Common myeloid progenitor, CD34-positive (primary cell): ENCODE measurements around the gene CRIM1.

ENCODE experiments used
- CTCF ChIA-PET: fragments of 350-600 bp; sonication (Branson Sonifier 250); formaldehyde crosslinking; loops from one replicate; lab custom pipeline; 2021; ENCODE audit warnings: antibody characterized with exemption; lab: Charles Lee
- POLR2A ChIA-PET: fragments of 350-600 bp; sonication (Branson Sonifier 250); formaldehyde crosslinking; loops from one replicate; lab custom pipeline; 2021; ENCODE audit warnings: antibody characterized with exemption; lab: Charles Lee
- DNase-seq, 3 donors: peaks; one replicate each; pipeline versions ENCODE4 v3.0.0 to v3.0.0-alpha.2; 2013
- H3K27ac ChIP-seq, 2 experiments: 1 replicate in 1 of 2; 2 replicates in 1 of 2; pipeline ENCODE4 v1.7.0; 2013; ENCODE audit warnings: inconsistent platforms in 2 of 2, low read length in 2 of 2, mild to moderate bottlenecking in 2 of 2, low read depth in 1 of 2, moderate library complexity in 1 of 2; ENCODE audit not compliant: severe bottlenecking in 2 of 2, insufficient read depth in 1 of 2, poor library complexity in 1 of 2
- H3K27me3 ChIP-seq, 5 experiments: replicated peaks in 2 of 5; 1 replicate in 3 of 5; 2 replicates in 2 of 5; pipeline versions ENCODE4 v1.6.1 to v1.7.0; 2013; ENCODE audit warnings: low read length in 4 of 5, mild to moderate bottlenecking in 2 of 5, moderate library complexity in 2 of 5, inconsistent platforms in 1 of 5; ENCODE audit not compliant: insufficient read depth in 5 of 5, control insufficient read depth in 4 of 5
- H3K36me3 ChIP-seq, 4 experiments: 1 replicate in 2 of 4; 2 replicates in 2 of 4; pipeline versions ENCODE4 v1.6.1 to v1.7.0; 2013; ENCODE audit warnings: low read length in 3 of 4, control low read depth in 1 of 4, mild to moderate bottlenecking in 1 of 4; ENCODE audit not compliant: control insufficient read depth in 4 of 4, insufficient read depth in 4 of 4
- H3K4me1 ChIP-seq, 4 experiments: 1 replicate in 3 of 4; 2 replicates in 1 of 4; pipeline versions ENCODE4 v1.6.1 to v1.7.1; 2013; ENCODE audit warnings: low read length in 3 of 4, mild to moderate bottlenecking in 3 of 4, control low read depth in 1 of 4, inconsistent platforms in 1 of 4, moderate library complexity in 1 of 4; ENCODE audit not compliant: control insufficient read depth in 4 of 4, insufficient read depth in 4 of 4; ENCODE audit errors: control extremely low read depth in 1 of 4
- H3K4me3 ChIP-seq, 7 experiments: 1 replicate in 4 of 7; 2 replicates in 3 of 7; pipeline versions ENCODE4 v1.5.1 to v1.7.0; 2013; ENCODE audit warnings: mild to moderate bottlenecking in 7 of 7, low read length in 6 of 7, moderate library complexity in 6 of 7, inconsistent platforms in 2 of 7, low read depth in 2 of 7, control low read depth in 1 of 7; ENCODE audit not compliant: insufficient read depth in 4 of 7, control insufficient read depth in 1 of 7; ENCODE audit errors: extremely low read depth in 1 of 7
- H3K9me3 ChIP-seq, 5 experiments: 1 replicate in 4 of 5; 2 replicates in 1 of 5; pipeline versions ENCODE4 v1.6.1 to v1.7.1; 2013; ENCODE audit warnings: low read length in 4 of 5, mild to moderate bottlenecking in 2 of 5, inconsistent platforms in 1 of 5, low read depth in 1 of 5, moderate library complexity in 1 of 5; ENCODE audit not compliant: control insufficient read depth in 4 of 5, insufficient read depth in 2 of 5; ENCODE audit errors: control extremely low read depth in 1 of 5
- WGBS: methylation state at CpG from one replicate; pipeline ENCODE4 v1.1.5; 2013; ENCODE audit not compliant: insufficient coverage; 5-methylcytosine and 5-hydroxymethylcytosine counted together

CRIM1 gene

DNA sequence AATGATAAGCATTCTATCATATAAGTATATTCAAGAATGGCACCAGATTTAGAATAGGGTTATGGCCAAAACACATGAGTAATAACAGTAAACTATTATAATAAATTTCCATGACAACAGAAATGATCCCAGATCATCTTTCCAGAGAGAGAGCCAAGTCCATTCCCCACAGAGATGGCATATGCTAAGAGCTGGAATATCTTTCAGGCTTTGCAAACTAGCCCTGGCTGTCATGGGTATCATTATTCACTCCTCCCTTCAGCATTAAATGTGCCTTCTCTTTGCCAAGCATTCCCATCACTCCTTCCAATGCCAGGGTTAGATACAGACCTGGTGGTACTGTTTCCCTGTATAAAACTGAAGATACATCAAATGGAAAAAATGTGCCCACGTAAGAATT is 231.5 kb downstream of the CRIM1 start:
- CTCF ChIA-PET = interaction anchor here (1.5 kb wide), 1 partner anchor 44 kb away, joined by 3 read pairs; no protein-coding TSS in a partner anchor
- Histone ChIP-seq H3K36me3 (peaks cover 6 to 76% (median 42%) of the 10 kb centered on the region in 4 experiments), H3K9me3 (no peaks in the 10 kb centered on the region), H3K27me3 (no peaks in the 10 kb centered on the region), H3K27ac (no peak overlapping the region), H3K4me1 (no peaks in the 10 kb centered on the region), H3K4me3 (no peak overlapping the region)
- no CpG with 5 or more reads among the region's 1 CpG for WGBS
- POLR2A ChIA-PET = no interaction called here
- DNase-seq = no peak

GRCh38 chr2:36587556-36587955 is 232.0 kb downstream of the CRIM1 start:
- Histone ChIP-seq H3K9me3 (no peaks in the 10 kb centered on the region), H3K4me3 (no peak overlapping the region), H3K4me1 (no peaks in the 10 kb centered on the region), H3K27me3 (no peaks in the 10 kb centered on the region), H3K27ac (no peak overlapping the region), H3K36me3 (peaks cover 6 to 72% (median 40%) of the 10 kb centered on the region in 4 experiments)
- CTCF ChIA-PET = interaction anchor here (1.5 kb wide), 1 partner anchor 45 kb away, joined by 3 read pairs; no protein-coding TSS in a partner anchor
- no peak for DNase-seq
- POLR2A ChIA-PET = no interaction called here
- no CpG with 5 or more reads among the region's 3 CpGs for WGBS

DNA sequence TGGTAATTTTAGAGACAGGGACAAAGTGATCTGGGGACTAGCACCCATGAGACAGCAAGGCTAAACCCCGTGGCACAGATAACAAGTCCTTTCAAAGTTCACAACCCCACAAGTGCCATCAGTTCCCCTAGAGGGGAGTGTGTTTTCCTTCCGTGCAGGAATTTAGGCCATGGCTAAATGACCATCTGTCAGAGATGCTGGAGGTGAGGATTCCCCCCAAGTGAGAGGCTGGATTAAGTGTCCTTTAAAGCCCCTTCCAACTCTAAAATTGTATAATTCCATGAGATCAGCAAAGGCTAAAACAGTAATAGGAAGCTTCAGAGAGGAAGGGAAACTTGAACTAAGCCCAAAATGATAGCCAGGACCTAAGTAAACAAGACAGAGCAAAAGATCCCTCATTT is 233.7 kb downstream of the CRIM1 start:
- Histone ChIP-seq H3K4me1 (no peaks in the 10 kb centered on the region), H3K4me3 (no peak overlapping the region), H3K27me3 (no peaks in the 10 kb centered on the region), H3K9me3 (no peaks in the 10 kb centered on the region), H3K27ac (no peak overlapping the region), H3K36me3 (peaks cover 3 to 55% (median 26%) of the 10 kb centered on the region in 4 experiments)
- ChIA-PET POLR2A (no interaction called here), CTCF (interaction anchor here (1.2 kb wide), 1 partner anchor 10 kb away, joined by 3 read pairs; no protein-coding TSS in a partner anchor)
- no peak for DNase-seq
- 100% methylated on average over 1 of the region's 2 CpGs for WGBS

- ChIA-PET CTCF (interaction anchor here (1.4 kb wide), 1 partner anchor 11 kb away, joined by 3 read pairs; no protein-coding TSS in a partner anchor), POLR2A (interaction anchor here (0.6 kb wide), 1 partner anchor 185 kb away, joined by 3 read pairs; no protein-coding TSS in a partner anchor)
- 93% methylated on average over 4 of the region's 6 CpGs for WGBS
- H3K27me3 ChIP-seq = no peaks in the 10 kb centered on the region
- H3K9me3 ChIP-seq = peaks cover 0 to 3% (median 0%) of the 10 kb centered on the region in 5 experiments
- no peak for DNase-seq
- H3K36me3 ChIP-seq = peaks cover 0 to 20% (median 6%) of the 10 kb centered on the region in 4 experiments
- H3K4me1 ChIP-seq = peaks cover 7 to 19% (median 15%) of the 10 kb centered on the region in 4 experiments
- no peak overlapping the region for H3K4me3 ChIP-seq
- H3K27ac ChIP-seq = no peak overlapping the region
Observed at GRCh38 chr2:36594849-36595248, 239.3 kb downstream of the CRIM1 start.

- Histone ChIP-seq H3K9me3 (peaks cover 0 to 3% (median 0%) of the 10 kb centered on the region in 5 experiments), H3K27me3 (no peaks in the 10 kb centered on the region), H3K27ac (no peak overlapping the region), H3K4me3 (peak overlapping the region in 4 of 7 experiments; percentile 3 to 87 (median 44)), H3K4me1 (peaks cover 7 to 19% (median 15%) of the 10 kb centered on the region in 4 experiments), H3K36me3 (peaks cover 0 to 11% (median 1%) of the 10 kb centered on the region in 4 experiments)
- ChIA-PET POLR2A (no interaction called here), CTCF (no interaction called here)
- WGBS = over 99% methylated on average over 12 of the region's 12 CpGs
- no peak for DNase-seq
Observed at GRCh38 chr2:36596397-36596796, 240.8 kb downstream of the CRIM1 start.

DNA sequence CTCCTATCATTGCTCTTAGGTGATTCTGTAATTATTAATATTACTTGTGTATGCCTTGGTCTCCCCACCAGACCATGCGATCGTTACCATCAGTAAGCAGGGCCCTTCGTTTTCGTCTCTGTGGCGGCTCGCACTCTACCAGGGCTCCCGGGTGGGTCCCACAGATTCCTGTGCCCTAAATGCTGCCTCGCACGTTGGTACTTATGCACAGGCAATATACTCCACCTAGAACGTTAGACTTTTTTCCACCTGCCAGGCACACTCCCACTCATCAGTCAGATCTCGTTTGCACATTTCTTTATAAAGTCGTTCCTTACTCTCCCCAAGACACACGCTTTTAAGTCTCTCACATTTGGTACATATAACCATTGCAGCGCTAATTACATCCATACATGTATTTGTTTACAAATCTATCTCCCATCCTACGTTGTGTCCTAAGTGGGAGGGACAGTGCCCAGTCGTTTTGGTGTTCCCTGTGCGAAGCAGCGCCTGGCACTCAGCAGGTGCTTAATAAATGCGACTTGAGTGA is 241.5 kb downstream of the CRIM1 start:
- peaks cover 0 to 3% (median 0%) of the 10 kb centered on the region in 5 experiments for H3K9me3 ChIP-seq
- peak overlapping the region; percentile 48 to 94 (median 80) for H3K4me3 ChIP-seq
- WGBS = 37% methylated on average over 19 of the region's 19 CpGs
- ChIA-PET POLR2A (no interaction called here), CTCF (no interaction called here)
- DNase-seq = no peak
- no peaks in the 10 kb centered on the region for H3K27me3 ChIP-seq
- H3K27ac ChIP-seq = peak overlapping the region; percentile 33 to 70
- H3K36me3 ChIP-seq = peaks cover 0 to 11% (median 1%) of the 10 kb centered on the region in 4 experiments
- H3K4me1 ChIP-seq = peaks cover 7 to 19% (median 15%) of the 10 kb centered on the region in 4 experiments
